ENCODE measurements around the gene TMEM174. TPM values are rescaled to one million over a fixed set of nuclear protein-coding genes. Genes with fewer than 3 reads are reported as not detected.

TMEM174 gene
- total and polyA plus RNA-seq, 2 donors from 2014 or later = 1.1 to 59.0 TPM

DNA sequence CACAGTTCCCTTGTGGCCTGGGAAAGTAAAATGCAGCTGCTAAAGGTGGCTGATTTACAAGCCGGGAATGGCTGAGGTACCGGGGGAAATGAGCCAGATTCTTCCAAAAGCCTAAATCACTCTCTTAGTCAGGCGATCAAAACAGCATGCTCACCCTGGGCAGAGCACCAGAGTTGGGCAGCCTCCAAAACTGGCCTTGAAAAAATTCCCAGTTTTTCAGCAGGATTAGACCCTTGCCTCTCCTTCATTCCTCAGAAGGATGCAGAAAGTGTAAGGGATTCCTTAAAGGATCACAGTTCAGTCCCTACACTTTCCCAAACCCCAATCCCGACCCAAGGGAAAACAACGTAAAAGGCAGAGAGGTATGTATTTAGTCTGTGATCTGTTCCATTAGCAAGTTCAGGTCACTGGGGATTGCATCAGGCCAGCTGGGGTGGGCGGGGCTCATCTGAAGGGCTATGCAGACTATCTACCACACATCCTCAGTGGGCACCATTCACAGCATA is 16.9 kb downstream of the TMEM174 start:
- peak in 2 of 5 donors; percentile 26 to 62 for DNase-seq
- H3K4me1 ChIP-seq (ENCODE audit: control insufficient read depth in 2 of 3, insufficient read depth in 2 of 3, low read depth in 1 of 3, low read length in 3 of 3) = peaks cover 0 to 9% (median 7%) of the 10 kb centered on the region in 3 donors

DNA sequence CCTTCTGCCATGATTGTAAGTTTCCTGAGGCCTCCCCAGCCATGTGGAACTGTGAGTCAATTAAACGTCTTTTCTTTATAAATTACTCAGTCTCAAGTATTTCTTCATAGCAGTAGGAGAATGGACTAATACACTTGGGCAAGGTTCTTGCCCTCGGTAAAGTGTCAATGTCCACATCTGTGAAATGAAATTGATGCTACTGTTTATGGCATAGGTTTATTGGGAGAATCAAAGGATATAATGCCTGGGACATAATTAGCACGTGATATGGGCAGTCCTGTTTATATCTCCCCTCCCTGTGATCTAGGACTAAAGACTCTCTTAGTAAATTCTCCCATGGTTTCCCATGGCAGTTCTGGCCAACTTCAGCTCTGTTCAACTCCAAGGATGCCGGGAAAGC is 19.4 kb downstream of the TMEM174 start:
- Histone ChIP-seq H3K27ac (ENCODE audit: low read depth in 2 of 2, low read length in 2 of 2) (no peak overlapping the region), H3K4me1 (ENCODE audit: control insufficient read depth in 2 of 3, insufficient read depth in 2 of 3, low read depth in 1 of 3, low read length in 3 of 3) (peaks cover 0 to 9% (median 7%) of the 10 kb centered on the region in 3 donors), H3K4me3 (ENCODE audit: low read length in 3 of 3) (no peak overlapping the region), H3K9ac (ENCODE audit: low read length in 3 of 3) (no peak overlapping the region), H3K9me3 (ENCODE audit: control insufficient read depth in 2 of 3, insufficient read depth in 1 of 3, low read length in 3 of 3) (no peaks in the 10 kb centered on the region), H3K27me3 (ENCODE audit: control insufficient read depth, insufficient read depth, low read length) (no peaks in the 10 kb centered on the region), H3K36me3 (ENCODE audit: control insufficient read depth in 2 of 3, insufficient read depth in 3 of 3, low read length in 3 of 3) (no peaks in the 10 kb centered on the region)
- intact Hi-C loops (cut with DNase I) = no loop called here
- DNase-seq (no peak), FAIRE-seq (no peak)
- no peak for TF ChIP-seq CTCF (IDR thresholded peaks at IDR 0.05; ENCODE audit: borderline replicate concordance, extremely low read depth, insufficient read depth)

More for the DNA sequence above, 16.9 kb downstream of the TMEM174 start:
- intact Hi-C loops (cut with DNase I) = no loop called here
- Histone ChIP-seq H3K9ac (ENCODE audit: low read length in 3 of 3) (no peak overlapping the region), H3K4me3 (ENCODE audit: low read length in 3 of 3) (no peak overlapping the region), H3K27me3 (ENCODE audit: control insufficient read depth, insufficient read depth, low read length) (no peaks in the 10 kb centered on the region), H3K36me3 (ENCODE audit: control insufficient read depth in 2 of 3, insufficient read depth in 3 of 3, low read length in 3 of 3) (no peaks in the 10 kb centered on the region), H3K27ac (ENCODE audit: low read depth in 2 of 2, low read length in 2 of 2) (no peak overlapping the region), H3K9me3 (ENCODE audit: control insufficient read depth in 2 of 3, insufficient read depth in 1 of 3, low read length in 3 of 3) (no peaks in the 10 kb centered on the region)
- no peak for FAIRE-seq
- TF ChIP-seq CTCF (IDR thresholded peaks at IDR 0.05; ENCODE audit: borderline replicate concordance, extremely low read depth, insufficient read depth) = no peak

DNA sequence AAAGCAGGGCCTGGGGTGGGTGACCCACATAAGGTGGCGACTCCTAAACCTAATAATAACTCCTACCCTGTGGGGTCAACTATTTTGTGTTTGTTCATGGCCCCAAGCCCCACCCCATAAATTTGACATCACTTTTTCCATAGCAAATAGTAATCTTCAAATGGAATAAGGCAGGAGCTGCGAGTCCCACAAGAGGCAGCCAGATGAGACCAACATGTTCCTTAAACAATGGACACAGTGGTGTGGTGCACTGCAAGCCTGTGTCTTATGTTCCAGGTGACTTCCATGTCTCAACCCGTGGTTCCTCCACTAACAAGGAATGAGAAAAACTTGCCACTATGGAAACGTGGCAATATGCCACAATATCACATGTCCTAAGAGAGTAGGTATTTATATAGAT is 20.6 kb downstream of the TMEM174 start:
- no peak for FAIRE-seq
- DNase-seq = no peak
- no peak for TF ChIP-seq CTCF (IDR thresholded peaks at IDR 0.05; ENCODE audit: borderline replicate concordance, extremely low read depth, insufficient read depth)
- no peak overlapping the region for H3K4me3 ChIP-seq (ENCODE audit: low read length in 3 of 3)
- no peaks in the 10 kb centered on the region for H3K36me3 ChIP-seq (ENCODE audit: control insufficient read depth in 2 of 3, insufficient read depth in 3 of 3, low read length in 3 of 3)
- H3K4me1 ChIP-seq (ENCODE audit: control insufficient read depth in 2 of 3, insufficient read depth in 2 of 3, low read depth in 1 of 3, low read length in 3 of 3) = peaks cover 0 to 9% (median 7%) of the 10 kb centered on the region in 3 donors
- intact Hi-C loops (cut with DNase I) = no loop called here
- H3K27ac ChIP-seq (ENCODE audit: low read depth in 2 of 2, low read length in 2 of 2) = no peak overlapping the region
- H3K27me3 ChIP-seq (ENCODE audit: control insufficient read depth, insufficient read depth, low read length) = no peaks in the 10 kb centered on the region
- no peak overlapping the region for H3K9ac ChIP-seq (ENCODE audit: low read length in 3 of 3)
- H3K9me3 ChIP-seq (ENCODE audit: control insufficient read depth in 2 of 3, insufficient read depth in 1 of 3, low read length in 3 of 3) = no peaks in the 10 kb centered on the region

GRCh38 chr5:73196201-73196600 is 23.2 kb downstream of the TMEM174 start:
- Histone ChIP-seq H3K9me3 (ENCODE audit: control insufficient read depth in 2 of 3, insufficient read depth in 1 of 3, low read length in 3 of 3) (no peaks in the 10 kb centered on the region), H3K4me3 (ENCODE audit: low read length in 3 of 3) (no peak overlapping the region), H3K9ac (ENCODE audit: low read length in 3 of 3) (no peak overlapping the region), H3K27me3 (ENCODE audit: control insufficient read depth, insufficient read depth, low read length) (no peaks in the 10 kb centered on the region), H3K27ac (ENCODE audit: low read depth in 2 of 2, low read length in 2 of 2) (no peak overlapping the region), H3K36me3 (ENCODE audit: control insufficient read depth in 2 of 3, insufficient read depth in 3 of 3, low read length in 3 of 3) (no peaks in the 10 kb centered on the region), H3K4me1 (ENCODE audit: control insufficient read depth in 2 of 3, insufficient read depth in 2 of 3, low read depth in 1 of 3, low read length in 3 of 3) (no peaks in the 10 kb centered on the region)
- DNase-seq = no peak
- intact Hi-C loops (cut with DNase I) = no loop called here
- TF ChIP-seq CTCF (IDR thresholded peaks at IDR 0.05; ENCODE audit: borderline replicate concordance, extremely low read depth, insufficient read depth) = no peak
- no peak for FAIRE-seq

Measured in kidney (tissue), 14 donors.